Cerebellar nuclear complex (tissue), 1 donor: Measurements from ENCODE around the gene KRTAP10-12.

Source experiments
- DNase-seq, 2 experiments: peaks; one replicate each; lab custom pipeline; 2025; lab: John Stamatoyannopoulos, UW

The KRTAP10-12 gene

DNA sequence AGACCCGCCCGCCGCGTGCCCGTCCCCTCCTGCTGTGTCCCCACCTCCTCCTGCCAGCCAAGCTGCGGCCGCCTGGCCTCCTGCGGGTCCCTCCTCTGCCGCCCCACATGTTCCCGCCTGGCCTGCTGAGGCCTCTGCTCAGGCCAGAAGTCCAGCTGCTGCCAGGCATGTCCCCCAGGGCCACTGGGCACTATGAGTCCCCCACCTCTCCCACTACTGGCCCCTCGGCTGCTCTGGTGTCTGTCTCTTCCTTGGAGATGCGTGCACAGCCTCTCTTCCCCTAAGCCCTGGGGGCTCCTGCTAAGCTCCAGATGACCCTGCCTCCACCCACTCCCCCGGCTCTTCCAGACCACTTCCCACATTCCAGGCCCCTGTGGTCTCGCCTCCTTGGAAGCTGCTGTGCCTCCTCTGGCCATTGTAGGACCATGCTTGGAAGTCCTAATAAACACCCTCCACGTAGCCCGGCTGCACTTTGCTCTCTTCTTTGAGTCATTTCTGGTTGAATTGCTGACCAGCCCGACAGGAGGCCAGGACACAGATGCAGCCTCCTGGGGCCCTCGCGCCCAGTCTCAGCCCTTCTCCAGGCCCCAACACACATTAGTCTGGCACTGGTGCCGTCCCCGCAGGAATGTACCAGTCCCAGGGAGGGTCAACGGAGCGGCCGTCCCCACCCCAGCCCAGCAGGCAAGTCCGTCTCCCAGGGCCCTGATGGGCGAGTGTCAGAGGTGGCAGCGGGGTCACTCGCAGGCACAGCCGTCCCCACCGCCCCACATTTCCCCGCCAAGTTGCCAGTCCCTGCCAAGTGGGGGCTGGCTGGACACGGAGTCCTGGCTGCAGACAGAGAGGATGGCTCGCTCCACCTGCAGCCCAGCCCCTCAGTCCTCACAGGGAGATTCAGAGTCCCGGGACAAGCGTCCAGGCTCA, 1.1 kb downstream of the KRTAP10-12 start:
- no peak for DNase-seq

DNA sequence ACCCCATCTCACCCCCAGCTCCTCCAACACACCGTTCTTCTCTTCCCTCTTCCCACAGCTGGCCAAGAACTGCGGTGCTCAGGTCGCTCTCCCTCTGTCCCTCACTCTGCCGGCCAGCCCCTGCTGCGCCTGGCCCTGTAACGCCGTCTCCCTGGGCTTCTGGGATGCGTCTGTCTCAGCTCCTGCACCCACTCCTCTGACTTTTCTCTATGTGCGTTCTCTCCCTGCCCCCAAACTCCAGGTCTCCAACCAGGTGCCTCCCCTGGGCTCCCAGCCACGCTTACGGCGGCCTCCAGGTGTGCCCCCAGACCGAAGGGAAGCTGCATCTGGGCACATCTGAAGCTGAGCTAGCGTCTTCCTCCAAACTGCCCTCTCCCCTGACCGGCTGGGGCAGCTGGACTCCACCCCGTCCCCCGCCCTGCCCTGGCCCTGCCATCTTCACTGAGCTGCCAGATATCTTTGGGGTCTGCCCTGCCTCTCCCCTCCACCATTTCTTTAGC, 2.6 kb downstream of the KRTAP10-12 start:
- DNase-seq, result no peak

DNA sequence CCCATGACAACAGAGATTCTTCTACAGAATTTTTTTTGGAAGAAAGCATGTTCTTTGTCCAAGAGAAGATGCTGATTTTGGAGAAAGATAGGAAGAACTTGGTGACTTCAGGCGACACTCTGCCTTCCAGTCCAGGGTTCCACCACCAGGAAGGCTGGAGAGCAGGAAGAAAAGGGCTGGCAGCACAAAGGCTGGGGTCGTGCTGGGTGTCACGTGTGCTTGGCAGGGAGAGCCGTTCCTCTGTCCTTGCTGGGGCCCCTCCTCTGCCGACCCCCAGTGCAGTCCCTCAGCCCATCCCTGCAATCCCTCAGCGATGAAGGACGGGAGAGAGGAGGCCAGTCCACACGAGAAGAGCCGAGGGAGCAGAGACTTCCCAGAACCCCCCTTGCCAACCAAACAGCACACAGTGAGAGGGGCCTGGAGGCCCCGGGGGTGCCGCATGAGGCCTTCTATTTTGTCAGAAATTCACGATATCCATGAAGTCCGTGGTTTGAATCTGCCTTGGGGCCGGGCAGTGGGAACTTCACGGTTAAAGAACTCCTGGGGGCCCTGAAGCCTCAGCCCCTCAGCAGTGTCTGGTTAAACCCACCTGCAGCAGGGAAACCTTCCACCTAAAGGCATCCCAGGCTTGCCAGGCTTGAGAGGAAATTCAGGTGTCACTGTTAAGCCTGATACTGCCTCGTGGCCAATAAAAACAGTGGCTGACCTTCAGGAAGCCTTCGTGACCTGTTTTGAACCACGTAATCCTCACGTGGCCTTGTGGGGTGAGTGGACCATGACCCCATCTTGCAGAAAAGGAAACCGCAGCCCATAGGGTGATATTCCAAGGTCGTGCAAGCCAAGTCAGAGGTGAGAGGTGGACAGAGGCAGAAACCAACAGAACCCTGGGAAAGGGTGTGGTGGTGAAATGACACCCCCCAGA, 3.4 kb downstream of the KRTAP10-12 start:
- no peak for DNase-seq

DNA sequence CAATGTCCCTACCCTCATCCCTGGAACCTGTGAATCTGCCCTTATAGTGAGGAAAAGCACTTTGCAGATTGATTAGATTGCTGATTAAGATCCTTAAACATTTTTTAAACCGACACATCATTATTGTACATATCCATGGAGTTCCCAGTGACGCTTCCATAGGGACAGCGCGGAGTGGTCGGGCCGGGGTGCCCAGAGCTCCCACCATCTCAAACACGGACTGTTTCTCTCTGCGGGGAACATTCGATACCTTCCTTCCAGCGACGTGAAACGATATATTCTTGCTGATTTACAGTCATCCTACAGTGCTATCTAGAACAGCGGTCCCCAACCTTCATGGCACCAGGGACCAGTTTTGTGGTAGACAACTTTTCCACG, 4.0 kb downstream of the KRTAP10-12 start:
- DNase-seq, result no peak

DNA sequence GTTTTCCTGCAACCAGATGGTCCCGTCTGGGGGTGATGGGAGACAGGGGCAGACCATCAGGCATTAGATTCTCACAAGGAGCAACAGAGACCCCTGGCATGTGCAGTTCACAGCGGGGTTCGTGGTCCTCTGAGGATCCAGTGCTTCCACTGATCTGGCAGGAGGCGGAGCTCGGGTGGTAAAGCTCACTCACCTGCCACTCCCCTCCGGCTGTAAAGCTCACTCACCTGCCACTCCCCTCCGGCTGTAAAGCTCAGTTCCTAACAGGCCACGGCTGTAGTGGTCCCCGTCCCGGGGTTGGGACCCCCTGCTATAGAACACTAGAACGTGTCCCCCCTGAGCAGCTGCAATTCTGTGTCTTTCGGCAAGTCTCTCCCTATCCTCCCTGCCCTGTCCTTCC, 4.6 kb downstream of the KRTAP10-12 start:
- no peak for DNase-seq

DNA sequence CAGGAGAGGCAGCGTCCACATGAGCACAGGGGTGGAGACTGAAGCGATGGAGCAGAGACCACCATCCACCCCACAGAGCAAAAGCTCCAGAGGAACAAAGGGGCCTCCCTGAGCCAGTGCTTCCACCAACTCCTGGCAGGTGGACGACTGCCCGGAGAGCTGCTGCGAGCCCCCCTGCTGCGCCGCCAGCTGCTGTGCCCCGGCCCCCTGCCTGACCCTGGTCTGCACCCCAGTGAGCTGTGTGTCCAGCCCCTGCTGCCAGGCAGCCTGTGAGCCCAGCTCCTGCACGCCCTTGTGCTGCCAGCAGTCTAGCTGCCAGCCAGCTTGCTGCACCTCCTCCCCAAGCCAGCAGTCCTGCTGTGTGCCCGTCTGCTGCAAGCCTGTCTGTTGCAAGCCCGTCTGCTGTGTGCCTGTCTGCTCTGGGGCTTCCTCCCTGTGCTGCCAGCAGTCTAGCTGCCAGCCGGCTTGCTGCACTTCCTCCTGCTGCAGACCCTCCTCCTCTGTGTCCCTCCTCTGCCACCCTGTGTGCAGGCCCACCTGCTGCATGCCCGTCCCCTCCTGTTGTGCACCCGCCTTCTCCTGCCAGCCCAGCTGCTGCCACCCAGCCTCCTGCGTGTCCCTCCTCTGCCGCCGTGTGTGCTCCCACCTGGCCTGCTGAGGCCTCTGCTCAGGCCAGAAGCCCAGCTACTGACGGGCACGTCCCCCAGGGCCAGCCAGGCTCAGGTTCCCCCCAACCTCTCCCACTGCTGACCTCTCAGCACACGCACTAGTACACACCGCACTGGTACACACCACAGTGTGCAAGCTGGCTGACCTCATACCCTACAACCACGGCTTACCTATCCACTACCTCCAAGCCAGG, 5.4 kb downstream of the KRTAP10-12 start:
- DNase-seq, result no peak

DNA sequence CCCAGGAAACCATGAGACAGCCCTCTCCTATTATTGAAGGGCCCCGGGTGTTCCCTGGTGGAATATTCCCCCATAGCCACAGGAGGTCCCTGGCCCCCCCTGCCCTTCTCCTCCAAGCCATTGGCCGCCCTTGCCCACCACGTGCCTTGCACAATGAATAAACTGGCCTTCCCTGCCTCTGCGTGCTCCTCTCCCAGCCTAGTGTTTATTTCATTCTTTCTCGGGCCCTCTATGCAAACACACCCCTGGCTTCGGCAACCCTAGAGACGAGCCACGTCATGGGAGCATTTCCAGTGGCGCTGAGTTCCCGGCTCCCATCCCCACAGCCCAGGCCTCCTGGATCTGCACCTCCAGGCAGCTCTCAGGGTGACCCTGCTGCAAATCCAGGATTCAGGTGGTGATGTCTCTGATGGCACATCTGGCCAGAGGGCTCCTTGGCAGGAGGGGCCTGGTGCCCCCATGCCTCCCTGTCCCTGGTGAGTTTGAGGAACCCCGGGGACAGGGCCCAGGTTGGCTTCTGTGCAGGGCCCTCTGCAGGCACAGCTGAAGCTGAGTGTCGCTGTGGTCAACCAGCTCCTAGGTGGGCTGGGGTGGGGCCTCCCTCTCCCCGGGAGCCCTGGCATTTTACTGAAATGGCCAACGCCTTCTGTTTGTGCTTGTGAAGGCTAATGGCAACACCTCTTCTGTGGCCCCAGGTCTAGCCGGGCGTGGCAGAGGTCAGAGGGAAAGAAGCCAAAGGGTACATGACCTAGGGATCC, 6.2 kb downstream of the KRTAP10-12 start:
- DNase-seq, result no peak

DNA sequence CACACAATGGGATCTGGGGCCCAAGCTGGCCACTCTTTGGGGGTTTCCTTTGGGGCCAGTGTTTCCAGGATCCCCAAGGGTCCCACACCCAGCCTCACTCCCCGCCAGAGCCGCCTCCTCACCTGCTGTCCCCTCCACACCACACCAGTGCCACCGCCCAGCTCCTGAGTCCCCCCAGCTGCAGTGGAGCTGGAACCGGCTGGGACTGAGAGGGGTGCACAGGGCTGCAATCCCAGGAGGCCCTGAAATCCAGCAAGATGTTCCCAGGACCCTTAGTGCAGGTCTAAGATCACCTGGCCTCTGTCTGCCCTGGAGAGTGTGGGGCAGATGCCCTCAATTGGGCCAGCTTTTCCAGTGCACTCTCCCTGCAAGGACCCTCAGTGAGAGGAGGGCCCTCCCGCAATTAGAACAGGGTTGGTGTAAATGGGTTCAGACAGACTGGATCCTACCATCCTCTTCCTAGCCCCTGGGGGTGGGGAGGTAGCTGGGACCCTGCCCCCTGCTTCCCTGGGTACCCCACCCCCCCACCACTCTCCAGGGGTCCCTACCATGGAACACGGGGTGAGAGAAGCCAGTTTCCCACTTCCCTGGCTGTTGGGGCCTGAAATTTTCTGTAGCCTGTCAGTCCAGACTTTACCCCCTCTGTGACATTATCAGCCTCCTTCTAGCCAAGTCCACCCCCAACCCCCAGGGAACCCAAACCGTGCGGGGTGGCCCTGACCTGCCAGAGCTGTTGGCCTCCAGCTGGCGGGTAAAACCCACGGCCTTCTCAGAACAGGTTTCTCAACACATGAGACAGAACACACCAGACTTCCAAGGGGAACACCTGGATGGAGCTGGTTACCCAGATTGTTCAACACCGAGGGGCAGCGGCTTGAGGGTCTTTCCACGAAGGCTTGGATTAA, 7.0 kb downstream of the KRTAP10-12 start:
- no peak for DNase-seq

DNA sequence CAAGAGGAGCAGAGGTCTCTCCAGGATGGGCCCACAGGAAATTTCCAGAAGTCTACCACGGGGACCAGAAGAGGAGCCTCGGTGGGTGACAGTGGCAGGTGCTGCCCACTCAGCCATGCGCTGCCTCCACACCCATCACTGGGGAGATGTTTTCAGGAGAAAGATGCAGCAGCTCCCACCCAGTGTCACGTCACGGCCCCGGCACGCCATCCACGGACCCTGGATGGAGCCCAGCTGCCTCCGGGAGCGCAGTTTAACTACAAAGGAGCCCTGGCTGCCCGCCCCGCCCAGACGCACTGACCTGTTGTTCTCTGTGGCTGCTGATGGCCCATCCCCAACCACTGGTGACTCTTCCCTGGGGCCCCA, 7.6 kb downstream of the KRTAP10-12 start:
- DNase-seq, result no peak

DNA sequence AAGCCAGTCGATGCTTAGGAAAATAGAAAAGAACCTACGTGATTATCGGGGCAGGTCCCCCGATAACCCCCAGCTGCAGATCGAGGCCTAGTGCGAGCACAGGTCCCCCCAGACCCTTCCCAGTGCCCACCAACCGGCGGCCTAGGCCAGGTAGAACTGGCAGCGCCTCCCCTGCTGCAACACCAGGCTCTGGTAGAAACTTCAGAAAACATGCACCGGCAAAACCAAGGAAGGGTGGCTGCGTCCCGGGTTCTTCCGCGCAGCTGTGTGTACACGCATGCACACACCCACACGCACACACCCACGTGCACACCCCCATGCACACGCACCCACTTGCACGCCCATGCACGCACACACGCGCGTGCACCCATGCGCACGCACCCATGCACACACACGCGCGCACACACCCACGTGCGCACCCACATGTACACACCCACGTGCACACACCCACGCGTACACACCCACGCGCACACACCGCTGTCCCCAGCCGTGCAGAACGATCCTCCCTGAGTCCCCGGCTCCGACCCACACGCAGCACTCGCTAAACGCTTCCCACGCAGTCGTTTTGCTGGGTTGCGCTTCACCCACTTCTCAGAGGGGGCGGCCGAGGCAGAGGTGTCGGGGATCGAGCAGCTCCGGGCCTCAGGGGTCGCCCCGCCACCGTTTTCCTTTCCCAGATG, 9.2 kb downstream of the KRTAP10-12 start:
- DNase-seq, result no peak

DNA sequence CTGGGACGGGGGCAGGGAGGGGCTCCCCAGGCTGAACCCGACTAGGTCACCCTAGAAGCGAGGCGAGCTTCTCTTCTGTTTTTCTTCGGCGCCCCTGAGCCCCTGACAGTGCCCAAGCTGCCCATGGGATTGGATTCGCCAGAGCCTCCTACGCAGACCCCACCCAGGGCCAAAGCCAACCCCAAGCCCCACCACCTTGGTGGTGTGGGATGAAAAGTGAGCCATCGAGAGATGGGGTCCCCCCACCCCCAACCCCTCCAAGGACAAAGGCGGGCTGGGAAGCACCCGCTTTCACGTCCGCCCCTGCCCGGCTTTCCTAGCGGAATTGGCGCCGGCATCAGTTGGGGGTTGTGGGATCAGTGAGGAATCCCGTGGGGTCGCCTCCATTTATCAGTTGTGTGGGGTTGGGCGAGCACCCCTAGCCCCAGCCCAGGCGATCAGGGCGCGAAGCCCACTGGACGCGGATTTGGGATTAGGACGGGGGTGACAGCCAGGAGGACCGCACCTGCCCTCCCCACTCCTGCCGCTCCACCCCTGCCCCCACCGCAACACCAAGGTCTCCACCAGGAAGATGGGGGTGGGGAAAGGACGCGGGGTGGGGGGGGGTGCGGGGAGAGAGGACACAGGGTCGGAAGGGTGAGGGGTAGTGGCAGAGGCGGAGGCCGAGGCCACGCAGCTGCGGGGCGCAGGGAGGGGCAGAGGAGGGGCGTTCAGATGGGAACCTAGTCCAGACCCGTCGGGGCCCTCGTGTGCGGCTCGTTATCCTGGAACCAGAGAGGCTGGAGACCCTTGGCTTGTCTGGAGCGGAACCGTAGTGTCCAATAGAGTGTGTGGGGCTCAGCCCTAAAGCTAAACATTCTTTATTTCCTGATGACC, 10.0 kb downstream of the KRTAP10-12 start:
- DNase-seq, result no peak

DNA sequence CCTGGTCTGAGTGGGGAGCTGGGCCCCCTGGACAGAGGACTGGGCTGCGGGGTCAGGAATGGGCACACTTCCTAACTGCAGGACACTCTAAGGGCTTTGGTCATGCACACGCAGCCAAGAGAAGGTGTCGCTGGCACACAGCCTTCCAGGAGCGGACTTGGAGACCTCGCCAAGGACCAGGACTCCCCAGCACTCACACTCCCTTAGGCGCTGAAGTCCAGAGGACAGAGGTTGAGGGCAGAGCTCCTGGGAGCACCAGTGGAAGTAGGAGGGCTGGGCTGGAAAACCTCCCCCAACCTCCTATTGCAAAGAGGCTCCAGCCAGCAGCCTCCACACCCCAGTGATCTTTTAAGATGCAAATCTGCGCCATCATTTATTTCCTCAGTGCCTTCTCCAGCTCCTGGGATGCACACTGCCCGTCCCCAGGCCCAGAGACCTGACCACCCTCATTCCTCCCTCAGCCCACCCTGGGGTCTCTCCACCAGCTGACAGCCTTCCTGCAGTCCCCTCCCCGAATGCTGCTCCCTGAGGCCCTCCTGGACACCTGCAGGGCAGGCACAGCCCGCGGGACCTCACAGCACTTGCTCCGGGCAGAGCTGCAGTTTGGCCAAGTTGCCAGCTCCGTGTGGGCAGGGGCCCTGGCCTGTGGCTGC, 11.4 kb downstream of the KRTAP10-12 start:
- no peak for DNase-seq

DNA sequence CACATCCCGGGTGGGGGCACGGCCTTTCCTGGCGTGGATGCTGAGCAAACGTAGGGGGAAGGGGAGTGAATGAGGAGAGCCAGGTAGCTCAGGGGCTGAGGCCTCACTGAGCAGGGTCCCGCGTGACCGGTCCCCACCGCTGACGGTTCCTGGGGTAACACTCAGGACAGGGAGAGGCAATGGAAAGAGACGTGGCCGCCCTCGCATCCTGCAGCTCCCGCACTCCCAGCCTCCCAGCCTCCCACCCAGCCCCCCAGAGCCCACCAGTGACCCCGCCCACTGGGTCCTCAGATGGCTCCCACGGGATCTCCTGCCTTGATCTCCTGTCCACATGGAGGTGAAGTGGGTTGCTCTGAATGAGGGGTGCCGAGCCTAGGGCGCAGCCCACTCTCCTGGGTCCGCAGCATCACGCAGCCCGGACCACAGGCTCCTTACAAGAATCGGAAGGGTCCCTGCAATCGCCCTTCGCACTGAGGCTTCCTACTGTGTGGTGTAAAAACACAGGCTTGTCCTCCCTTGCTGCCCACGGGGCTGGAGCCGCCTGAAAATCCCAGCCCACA, 12.0 kb downstream of the KRTAP10-12 start:
- no peak for DNase-seq

DNA sequence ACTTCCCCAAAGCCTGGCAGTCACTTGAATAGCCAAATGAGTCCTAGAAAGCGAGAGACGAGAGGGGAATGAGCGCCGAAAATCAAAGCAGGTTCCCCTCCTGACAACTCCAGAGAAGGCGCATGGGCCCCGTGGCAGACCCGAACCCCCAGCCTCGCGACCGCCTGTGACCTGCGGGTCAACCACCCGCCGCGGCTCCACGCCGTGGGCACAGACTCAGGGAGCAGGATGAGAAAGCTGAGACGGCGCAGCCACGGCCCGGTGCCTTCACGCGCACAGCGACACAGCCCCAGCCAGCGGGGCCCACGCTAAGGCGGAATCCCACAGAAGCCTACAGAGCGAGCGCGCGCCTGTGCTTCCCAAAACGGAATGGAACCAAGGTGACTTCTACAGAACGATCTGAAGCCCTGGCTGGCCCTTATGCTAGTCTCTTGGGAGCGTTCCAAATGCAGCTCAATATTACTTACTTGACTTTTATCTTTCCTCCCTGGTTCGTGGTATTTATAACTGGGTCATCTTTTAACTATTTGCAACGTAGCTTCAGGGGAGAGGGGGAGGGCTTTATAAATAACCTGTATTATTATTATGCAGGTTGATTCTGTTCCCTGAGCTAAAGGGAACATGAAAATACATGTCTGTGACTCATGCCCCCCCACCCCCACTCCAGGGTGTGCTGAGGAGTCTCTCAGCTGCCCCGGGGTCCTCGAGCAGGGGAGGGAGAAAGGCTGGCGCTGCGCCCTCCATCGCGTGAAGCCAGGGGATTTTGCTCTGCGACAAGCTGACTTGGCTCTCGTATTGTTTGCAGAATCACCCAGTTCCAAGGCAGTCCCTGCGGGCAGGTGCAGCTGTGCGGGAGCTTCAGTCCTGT, 12.7 kb downstream of the KRTAP10-12 start:
- no peak for DNase-seq

DNA sequence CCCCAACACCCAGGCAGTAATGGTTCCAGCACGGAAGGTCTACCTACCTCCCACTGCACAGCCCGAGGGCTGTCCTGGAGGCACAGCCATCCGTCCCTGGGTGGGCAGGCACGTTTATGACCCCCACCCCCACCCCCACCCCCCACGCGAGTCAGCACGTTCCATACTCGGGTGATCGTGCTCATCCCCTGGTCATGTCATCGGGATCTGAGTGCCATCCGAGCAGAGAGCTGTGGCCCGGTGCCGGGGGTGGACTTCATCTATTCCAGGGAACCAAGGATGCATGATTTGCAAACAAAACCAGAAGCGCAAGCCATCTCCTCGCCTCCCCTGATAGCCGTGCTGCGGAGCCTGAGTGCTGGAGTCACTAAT, 13.3 kb downstream of the KRTAP10-12 start:
- no peak for DNase-seq

DNA sequence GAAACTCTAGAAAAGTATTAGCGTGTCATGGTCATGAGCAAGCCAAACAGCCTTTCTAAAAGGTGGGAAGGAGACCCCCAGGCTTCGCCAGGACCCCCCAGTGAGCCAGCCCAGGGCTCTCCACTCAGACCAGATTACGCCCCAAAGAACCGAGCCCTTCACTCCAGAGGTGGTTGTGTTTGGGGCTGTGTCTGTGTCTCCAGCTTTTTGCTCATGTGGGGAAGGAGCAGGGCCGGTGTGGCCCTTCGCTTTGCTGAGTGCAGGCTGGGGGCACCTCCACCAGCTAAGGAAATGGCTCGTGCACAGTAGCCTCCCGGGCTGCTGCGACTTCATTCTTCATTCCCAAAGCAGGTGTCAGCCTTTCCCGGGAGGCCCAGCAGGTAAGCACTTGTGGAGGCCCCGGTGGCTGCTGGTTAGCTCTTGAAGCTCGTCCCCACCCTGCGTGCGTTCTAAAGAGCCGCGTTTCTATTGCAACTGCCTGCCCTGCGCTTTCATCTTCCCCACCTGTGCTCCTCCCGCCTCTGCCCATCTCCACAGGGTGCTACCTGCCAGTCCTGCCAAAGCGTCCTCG, 13.9 kb downstream of the KRTAP10-12 start:
- DNase-seq, result no peak
